ENCODE measurements around the gene WIPF2.
"Not testable (repeated sequence)": the region's sequence is repeated elsewhere in the genome, so short reads cannot be mapped to it uniquely, and the experiment has no call there.

The WIPF2 gene

DNA sequence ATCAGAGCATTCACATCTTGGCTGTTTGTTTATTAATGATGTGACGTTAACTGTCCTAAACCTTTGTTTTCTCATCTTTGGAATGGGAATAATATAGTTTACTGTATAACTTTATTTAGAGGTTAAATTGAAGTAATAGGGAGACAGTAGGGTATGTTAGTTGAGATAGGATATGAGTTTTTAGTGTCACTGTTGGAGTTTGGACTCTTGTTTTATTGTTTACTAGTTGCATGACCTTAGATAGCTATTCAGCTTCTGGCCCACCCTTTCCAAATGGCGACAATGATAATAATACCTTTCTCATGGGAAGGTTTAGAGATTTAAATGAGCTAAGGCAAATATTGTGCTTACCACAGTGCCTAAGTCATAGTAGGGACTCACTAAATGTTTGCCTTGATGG, 40.4 kb downstream of the WIPF2 start:
- DNase-seq, result no peak

DNA sequence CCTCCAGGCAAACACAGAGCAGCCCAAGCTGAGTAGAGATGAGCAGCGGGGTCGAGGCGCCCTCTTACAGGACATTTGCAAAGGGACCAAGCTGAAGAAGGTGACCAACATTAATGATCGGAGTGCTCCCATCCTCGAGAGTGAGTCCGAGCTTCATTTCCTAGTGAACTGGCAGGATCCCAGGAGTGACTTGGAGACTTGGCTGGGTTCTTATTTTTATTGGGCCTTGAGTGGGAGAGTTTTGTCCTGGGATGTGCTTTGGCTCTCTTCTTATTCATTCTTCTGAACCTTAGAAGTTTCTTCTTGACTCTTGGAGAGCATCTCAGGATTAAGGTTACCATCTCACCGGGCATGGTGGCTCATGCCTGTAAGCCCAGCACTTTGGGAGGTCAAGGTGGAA, 41.4 kb downstream of the WIPF2 start:
- no peak for DNase-seq

DNA sequence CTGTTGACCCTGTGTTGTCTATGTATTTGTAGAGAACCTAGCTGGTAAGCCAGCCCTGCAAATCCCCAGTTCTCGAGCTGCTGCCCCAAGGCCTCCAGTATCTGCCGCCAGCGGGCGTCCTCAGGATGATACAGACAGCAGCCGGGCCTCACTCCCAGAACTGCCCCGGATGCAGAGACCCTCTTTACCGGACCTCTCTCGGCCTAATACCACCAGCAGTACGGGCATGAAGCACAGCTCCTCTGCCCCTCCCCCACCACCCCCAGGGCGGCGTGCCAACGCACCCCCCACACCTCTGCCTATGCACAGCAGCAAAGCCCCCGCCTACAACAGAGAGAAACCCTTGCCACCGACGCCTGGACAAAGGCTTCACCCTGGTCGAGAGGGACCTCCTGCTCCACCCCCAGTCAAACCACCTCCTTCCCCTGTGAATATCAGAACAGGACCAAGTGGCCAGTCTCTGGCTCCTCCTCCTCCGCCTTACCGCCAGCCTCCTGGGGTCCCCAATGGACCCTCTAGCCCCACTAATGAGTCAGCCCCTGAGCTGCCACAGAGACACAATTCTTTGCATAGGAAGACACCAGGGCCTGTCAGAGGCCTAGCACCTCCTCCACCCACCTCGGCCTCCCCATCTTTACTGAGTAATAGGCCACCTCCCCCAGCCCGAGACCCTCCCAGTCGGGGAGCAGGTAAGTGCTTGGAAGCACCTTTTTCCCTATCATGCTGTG, 45.5 kb downstream of the WIPF2 start:
- DNase-seq, result no peak

DNA sequence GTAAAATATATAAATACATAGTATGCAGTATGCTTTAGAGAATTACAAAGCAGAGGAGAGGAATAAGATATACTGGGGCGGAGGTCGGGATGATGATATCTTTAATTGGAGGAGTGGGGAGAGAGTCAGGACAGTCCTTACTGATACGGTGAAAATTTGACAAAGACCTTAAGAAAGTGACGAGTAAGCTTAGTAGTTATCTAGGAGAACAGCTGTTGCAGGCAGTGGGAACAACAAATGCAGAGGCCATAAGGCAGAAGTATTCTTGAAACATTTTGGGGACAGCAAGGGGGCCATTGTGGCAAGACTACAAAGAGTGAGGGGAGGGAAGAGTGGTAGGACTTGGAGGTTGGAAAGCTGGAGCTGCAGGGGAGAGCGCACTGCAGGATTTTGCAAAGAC, 46.2 kb downstream of the WIPF2 start:
- no peak for DNase-seq

DNA sequence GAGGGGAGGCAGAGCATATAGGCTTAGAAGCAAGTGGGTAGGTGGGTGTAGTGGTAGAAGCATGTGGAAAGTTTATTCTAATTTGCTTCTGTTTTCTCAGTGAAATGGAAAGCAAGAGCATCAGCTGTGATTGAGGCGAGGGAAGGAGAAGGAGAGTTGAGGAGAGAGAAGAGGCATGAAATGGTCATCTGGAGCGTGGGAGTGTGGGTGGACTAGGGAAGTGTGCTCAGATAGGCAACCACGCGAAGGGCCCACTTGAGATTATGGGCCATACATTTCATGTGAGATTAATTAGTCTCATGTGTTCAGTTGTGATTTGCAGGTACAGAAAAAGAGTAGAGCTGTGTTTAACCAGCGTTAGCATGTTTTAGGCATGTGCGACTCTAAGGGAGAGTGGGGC, 47.8 kb downstream of the WIPF2 start:
- no peak for DNase-seq

DNA sequence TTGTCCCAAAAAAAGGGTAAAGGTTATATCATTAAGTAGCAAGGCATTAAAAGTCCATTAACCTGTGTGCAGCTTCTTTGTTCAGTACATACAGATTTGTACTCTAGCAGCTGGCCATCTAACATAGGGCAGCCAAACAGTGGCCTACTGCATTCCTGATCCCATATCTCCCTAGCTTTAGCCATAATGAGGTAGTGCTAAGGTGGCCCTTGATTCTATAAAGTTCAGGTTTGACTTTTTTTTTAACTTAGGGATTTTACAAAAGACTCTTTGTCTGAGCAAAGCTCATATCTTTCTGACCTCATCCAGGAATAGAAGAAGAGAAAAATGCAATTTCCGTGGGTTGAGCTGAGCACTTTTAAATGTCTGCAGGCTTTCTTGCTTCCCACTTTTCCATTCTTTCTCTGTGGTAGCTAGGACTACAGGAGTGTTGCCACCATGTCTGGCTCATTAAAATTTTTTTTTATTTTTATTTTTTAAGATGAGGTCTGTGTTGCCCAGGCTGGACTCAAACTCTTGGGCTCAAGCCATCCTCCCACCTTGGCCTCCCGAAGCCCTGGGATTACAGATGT, 49.1 kb downstream of the WIPF2 start:
- DNase-seq, result no peak

- no peak for DNase-seq
Measured at GRCh38 chr17:40278414-40278813, 59.3 kb downstream of the WIPF2 start.

- DNase-seq, result no peak
Measured at GRCh38 chr17:40279402-40279801, 60.3 kb downstream of the WIPF2 start.

- DNase-seq, result no peak
Measured at GRCh38 chr17:40281663-40282062, 62.6 kb downstream of the WIPF2 start.

- no peak for DNase-seq
Measured at GRCh38 chr17:40283662-40284061, 64.6 kb downstream of the WIPF2 start.

- no peak for DNase-seq
Measured at GRCh38 chr17:40284085-40284713, 65.1 kb downstream of the WIPF2 start.

DNA sequence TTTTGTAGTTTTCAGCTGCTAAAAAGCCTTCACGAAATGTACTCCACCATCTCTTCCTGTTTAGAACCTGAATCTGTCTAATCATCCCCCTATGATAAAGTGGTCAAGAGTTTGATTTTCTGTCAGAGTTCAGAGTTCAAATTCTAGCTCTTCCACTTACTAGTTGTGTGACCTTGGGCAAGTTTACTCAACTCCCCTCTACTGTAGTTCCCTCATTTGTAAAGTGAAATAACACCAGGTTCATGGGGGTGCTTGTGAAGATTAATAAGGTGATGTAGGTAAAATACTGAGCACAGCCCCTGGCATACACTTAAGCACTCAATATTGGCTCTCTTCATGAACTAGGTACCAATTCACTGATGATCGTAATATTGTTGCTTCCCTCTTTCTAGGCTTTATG, 67.4 kb downstream of the WIPF2 start:
- DNase-seq, result no peak

DNA sequence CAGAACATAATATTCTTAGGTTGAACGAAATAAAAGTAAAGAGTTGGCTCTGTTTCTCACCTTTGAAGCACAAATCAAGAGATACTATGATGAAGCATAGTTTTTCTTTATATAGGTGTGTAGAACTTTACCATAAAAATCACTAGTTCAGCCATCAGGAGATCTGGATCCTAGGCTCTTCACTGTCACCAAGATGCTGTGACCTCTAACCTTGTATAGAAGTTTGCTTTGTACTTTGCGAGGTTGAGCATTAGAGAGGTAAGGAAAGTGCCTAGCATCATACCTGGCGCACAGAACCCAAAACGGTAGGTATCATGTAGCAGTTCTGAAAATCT, 68.0 kb downstream of the WIPF2 start:
- DNase-seq, result no peak

- DNase-seq, result peak; percentile 98
Measured at GRCh38 chr17:40287494-40288369, 68.6 kb downstream of the WIPF2 start, which contains the start of gene CDC6. CDC6 (plus strand) TSS chr17:40287879; CDS start chr17:40289421, 1,542 bp downstream.

- no peak for DNase-seq
Measured at GRCh38 chr17:40290629-40291280, 71.7 kb downstream of the WIPF2 start.

GRCh38 chr17:40291281-40291664, 72.2 kb downstream of the WIPF2 start:
- no peak for DNase-seq

- DNase-seq, result no peak
Measured at GRCh38 chr17:40293363-40293762, 74.3 kb downstream of the WIPF2 start.

GRCh38 chr17:40295488-40296436, 76.7 kb downstream of the WIPF2 start:
- no peak for DNase-seq

DNA sequence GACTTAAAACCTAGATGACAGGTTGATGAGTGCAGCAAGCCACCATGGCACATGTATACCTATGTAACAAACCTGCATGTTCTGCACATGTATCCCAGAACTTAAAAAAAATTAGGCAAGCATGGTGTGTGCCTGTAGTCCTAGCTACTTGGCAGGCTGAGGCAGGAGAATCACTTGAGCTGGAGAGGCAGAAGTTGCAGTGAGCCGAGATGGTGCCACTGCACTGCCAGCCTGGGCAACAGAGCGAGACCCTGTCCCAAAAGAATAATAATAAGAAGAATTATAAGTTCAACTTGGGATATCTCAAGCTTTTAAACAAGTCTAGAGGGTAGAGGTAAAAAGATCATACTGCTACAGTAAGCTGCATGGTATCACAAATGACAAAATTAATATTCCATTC, 78.4 kb downstream of the WIPF2 start:
- DNase-seq, result no peak

- no peak for DNase-seq
Measured at GRCh38 chr17:40298726-40299125, 79.6 kb downstream of the WIPF2 start.

DNA sequence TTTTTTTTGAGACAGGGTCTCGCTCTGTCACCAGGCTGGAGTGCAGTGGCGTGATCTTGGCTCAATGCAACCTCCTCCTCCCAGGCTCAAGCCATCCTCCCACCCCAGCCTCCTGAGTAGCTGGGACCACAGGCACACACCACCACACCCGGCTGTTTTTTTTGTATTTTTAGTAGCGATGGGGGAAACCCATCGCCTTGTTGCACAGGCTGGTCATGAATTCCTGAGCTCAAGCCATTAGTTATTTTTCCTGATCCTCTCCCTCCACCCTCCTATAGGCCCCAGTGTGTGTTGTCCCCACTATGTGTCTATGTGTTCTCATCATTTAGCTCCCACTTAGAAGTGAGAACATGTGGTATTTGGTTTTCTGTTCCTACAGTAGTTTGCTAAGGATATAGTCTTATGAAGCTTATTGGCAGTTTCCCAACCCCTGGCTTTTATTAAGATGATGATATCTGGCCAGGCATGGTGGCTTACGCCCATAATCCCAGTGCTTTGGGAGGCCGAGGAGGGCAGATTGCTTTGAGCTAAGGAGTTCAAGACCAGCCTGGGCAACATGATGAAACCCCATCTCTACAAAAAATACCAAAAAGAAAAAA, 80.2 kb downstream of the WIPF2 start:
- DNase-seq, result not testable (repeated sequence)
